Stimulated activated CD4-positive, alpha-beta T cell treated with anti-CD3 and anti-CD28 coated beads, Interleukin-15, amount 100 ng/mL, for 24 hours (primary cell): ENCODE results near the gene GALNS.

Experiments
- DNase-seq: peaks from one replicate; pipeline ENCODE4 v3.0.0-alpha.2; 2020

Gene GALNS

GRCh38 chr16:88855176-88855575, 1.6 kb downstream of the GALNS start:
- no peak for DNase-seq

- no peak for DNase-seq
Measured at GRCh38 chr16:88854306-88855111, 2.2 kb downstream of the GALNS start.

GRCh38 chr16:88853325-88853941, 3.3 kb downstream of the GALNS start:
- no peak for DNase-seq

- DNase-seq: no peak
Measured at GRCh38 chr16:88851616-88852015, 5.1 kb downstream of the GALNS start.

GRCh38 chr16:88850531-88851199, 6.1 kb downstream of the GALNS start:
- no peak for DNase-seq

GRCh38 chr16:88848557-88848956, 8.2 kb downstream of the GALNS start:
- DNase-seq: no peak

GRCh38 chr16:88847654-88848053, 9.1 kb downstream of the GALNS start:
- no peak for DNase-seq

- DNase-seq: no peak
Measured at GRCh38 chr16:88846088-88846487, 10.7 kb downstream of the GALNS start.

GRCh38 chr16:88844419-88845036, 12.2 kb downstream of the GALNS start:
- no peak for DNase-seq

GRCh38 chr16:88843256-88843655, 13.5 kb downstream of the GALNS start:
- DNase-seq: no peak

GRCh38 chr16:88842806-88843205, 13.9 kb downstream of the GALNS start:
- DNase-seq: no peak

- no peak for DNase-seq
Measured at GRCh38 chr16:88842308-88842756, 14.4 kb downstream of the GALNS start.

GRCh38 chr16:88841521-88842307, 15.0 kb downstream of the GALNS start:
- DNase-seq: no peak

GRCh38 chr16:88840600-88841215, 16.0 kb downstream of the GALNS start:
- DNase-seq: no peak

- no peak for DNase-seq
Measured at GRCh38 chr16:88839745-88840599, 16.8 kb downstream of the GALNS start.

- no peak for DNase-seq
Measured at GRCh38 chr16:88839026-88839529, 17.7 kb downstream of the GALNS start.

GRCh38 chr16:88838566-88838965, 18.2 kb downstream of the GALNS start:
- DNase-seq: no peak

GRCh38 chr16:88837806-88838205, 18.9 kb downstream of the GALNS start:
- DNase-seq: no peak

GRCh38 chr16:88836791-88837190, 20.0 kb downstream of the GALNS start:
- DNase-seq: no peak

GRCh38 chr16:88835818-88836217, 20.9 kb downstream of the GALNS start:
- DNase-seq: no peak

- DNase-seq: no peak
Measured at GRCh38 chr16:88835383-88835782, 21.4 kb downstream of the GALNS start.
